Inferior parietal cortex (tissue), 1 donor: Measurements from ENCODE around the gene C2.

Source experiments
- DNase-seq: peaks from one replicate; pipeline ENCODE4 v3.0.0-alpha.2; 2016; ENCODE audit errors: extremely low spot score

The C2 gene

DNA sequence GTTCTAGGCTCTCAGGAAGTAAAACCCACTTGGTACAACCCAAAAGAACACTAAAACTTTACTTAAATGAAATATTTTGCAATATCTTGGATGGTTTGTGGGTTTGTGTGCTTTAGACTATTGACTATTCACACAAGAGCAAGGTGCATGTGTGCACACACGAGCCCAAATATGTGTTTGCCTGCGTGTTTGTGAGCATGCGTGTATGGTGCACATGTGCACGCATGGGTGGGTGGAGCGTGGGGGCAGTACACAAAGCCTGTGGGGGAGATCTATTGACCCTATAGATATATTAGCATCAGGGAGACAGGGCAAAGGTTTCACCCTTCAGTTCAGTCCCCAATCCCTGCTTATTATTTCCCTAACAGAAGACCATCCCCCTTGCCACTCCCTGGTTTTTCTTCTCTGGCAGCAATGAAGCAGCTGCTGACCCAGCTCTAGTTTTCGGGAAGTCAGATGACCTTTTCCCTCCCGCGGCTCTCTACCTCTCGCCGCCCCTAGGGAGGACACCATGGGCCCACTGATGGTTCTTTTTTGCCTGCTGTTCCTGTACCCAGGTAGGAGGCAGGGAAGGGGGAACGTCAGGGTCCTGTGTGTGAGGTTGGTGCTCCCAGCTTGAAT lies at the start of gene C2:
TSS of gene C2 (plus strand) at position 476 of the 621 bp plus-strand sequence. CDS start at position 512, 36 bp downstream.
- no peak for DNase-seq

DNA sequence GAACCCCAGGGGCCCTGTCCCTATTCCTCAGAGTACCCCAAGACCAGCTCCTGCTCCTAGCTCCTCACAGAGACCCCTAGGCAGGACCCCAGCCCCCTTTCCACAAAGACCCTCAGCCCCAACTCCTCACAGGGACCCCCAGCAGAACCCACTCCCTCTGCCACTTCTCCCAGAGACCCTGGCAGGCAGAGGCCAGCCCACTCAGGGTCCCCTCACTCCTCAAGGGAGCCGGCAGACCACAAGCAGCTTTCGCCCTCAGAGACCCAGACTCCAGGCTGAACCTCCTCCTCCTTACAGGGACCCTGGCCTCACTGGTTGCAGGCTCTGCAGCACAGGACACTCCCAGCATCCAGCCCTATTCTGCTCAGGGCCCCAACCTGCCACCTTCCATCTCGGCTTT lies 49.3 kb upstream of the C2 start:
- DNase-seq: no peak

DNA sequence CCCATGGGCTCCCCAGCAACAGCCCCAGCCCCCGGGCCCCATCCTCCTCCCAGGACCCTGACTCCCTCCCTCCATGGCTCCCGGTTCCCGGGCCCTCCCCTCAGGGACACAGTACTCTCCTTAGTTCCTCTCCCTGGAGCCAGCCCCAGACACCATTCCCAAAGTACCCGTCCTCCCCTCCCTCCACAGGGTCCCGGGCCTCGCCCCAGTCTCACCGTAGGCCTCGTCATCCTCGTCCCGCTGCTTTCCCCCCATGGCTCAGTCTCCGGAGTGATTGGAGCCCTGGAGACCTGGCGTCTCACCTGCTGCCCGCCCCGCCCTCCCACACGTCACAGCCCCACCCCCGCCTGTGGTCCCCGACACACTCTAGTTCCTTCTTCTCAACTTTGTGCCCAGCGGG lies 48.8 kb upstream of the C2 start, which contains the start of gene SLC44A4:
TSS of gene SLC44A4 (minus strand) at position 272 of the 400 bp plus-strand sequence. CDS start at position 255, 17 bp downstream.
- no peak for DNase-seq

DNA sequence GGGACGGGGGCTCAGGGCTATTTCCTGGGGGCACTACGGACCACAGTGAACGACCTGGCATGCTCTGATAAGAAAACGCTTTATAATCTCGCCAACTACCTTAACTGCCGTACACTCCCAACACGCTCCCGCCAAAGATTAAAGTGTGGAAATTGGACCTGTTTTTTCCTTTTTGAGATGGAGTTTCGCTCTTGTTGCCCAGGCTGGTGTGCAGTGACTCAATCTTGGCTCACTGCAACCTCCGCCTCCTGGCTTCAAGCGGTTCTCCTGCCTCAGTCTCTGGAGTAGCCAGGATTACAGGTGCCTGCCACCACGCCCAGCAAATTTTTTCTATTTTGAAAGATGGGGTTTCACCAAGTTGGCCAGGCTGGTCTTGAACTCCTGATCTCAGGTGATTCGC lies 48.4 kb upstream of the C2 start:
- no peak for DNase-seq

DNA sequence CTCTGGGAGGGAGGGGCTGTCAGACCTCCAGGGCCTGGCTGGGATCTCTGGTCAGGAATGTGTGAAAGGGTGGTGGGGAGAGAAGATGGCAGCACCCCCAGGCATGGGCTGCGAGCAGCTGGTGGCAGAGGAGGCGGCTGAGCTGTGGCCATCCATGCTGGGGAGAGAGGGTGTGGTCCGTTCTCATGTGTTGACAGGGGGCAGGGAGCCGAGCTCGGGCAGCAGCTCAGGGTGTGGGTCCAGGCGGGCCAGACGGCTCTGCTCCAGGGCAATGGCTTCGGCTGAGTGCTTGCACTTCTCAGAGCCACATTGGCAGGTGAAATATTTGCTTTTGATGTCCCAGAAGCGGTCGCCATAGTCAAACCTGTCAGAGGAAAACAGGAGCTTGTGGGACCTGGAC lies 47.6 kb upstream of the C2 start:
- no peak for DNase-seq

DNA sequence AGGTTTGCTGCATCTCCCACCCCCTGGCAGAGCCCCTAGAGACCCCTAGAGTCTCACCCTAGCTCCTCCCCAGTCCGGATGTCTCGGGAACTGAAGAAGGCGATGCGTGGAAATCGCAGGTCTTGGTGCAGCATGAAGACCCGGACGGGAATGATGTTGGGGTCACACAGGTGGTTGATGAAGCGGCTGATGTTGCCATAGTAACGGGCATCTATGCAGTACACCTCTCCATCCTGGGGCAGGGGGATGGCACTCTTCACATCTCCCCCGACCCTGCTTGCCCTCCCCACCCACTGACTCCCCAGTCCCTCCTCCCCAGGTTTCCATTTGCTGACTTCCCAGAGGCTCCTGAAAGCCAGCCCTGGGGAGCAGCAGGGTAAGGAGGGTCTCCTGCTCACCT lies 46.9 kb upstream of the C2 start:
- DNase-seq: no peak

DNA sequence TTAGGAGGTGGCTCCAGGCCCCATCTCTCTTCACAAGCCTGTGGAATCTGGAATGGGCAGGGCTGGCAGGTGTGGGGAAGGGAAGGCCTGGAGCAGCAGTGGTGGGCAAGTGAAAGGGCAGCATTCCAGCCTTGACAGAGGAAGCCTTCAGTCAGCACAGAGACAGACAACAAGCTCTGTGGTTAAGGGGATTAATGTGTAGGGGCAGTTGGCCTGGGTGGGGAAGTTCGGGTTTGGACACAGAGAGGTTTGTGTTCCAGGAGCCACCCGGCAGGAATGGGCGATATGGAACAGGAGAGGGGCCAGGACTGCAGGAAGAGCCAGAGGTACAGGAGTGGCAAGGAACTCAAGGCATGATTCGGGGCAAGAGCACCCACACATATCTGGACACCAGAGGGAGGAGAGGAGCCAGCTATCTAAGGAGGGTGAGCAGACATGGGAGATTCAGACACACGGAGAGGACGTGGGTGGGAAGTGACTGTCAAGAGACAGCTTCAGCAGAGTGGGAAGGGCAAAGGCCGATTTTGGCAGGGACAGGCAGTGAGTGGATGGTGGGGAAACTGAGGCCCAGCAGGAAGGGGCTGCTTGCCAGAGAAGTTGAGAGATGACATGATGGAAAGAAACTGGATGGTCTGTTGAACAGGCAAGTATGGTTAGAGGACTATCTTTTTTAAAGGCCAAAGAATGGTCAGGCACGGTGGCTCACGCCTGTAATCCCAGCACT lies 46.2 kb upstream of the C2 start:
- DNase-seq: no peak

DNA sequence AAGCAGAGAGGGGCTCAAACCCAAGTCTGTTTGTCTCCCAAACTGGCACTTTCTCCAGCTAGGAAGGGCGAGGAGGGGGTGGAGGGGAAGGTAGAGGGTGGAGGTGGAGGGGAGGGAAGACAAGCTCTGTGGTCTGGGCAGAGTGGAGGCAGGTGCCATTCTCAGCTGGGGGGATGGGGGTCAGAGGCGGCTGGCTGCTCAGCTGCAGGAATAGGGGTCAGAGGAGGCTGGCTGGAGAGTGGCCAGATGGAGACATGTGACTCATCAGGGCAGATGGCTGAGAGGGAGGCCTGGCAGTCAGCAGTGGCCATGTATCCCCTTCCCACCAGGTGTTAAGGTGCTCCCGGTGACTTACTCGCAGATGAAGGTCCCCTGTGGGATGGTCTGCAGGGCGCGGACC lies 45.2 kb upstream of the C2 start:
- no peak for DNase-seq

DNA sequence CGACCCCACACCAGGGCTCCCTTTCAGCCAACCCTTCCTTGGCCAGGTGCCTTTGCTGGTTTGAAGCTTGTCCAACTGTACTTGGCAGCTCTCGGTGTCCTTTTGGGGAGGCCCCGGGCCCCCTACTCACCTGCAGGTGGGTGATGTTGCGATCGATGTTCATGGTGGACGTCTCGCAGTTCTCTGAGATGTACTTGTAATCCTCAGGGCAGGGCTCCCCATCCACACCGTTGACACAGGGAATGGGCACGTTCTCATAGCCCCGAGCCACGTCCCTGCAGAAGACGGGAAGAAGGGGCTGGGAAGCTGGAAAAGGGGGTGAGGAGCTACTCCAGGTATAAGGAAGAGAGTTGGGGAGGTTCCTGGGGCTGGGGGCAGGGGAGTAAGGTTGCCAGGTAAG lies 43.8 kb upstream of the C2 start:
- DNase-seq: no peak

DNA sequence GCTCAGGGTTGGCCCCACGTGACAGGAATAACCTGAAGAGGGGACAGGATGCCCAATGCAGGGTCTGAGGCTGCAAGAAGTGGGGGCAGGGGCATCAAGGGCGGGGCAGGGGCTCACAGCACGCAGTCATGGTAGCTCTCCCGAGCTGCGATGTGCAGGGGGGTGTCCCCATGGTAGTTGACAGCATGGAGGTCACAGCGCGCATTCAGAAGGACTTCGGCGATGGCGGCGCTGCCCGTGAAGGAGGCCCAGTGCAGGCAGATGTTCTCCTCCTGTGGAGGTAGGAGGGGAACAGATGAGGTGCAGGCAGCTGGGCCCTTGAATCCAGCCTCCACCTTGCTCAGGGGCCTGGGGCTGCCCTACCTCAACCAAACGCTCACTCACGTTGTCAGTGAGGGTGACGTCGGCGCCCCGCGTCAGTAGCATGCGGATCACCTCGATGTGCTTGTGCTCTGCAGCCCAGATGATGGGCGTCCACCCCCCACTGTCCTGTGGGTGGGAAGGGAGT lies 42.9 kb upstream of the C2 start:
- no peak for DNase-seq

DNA sequence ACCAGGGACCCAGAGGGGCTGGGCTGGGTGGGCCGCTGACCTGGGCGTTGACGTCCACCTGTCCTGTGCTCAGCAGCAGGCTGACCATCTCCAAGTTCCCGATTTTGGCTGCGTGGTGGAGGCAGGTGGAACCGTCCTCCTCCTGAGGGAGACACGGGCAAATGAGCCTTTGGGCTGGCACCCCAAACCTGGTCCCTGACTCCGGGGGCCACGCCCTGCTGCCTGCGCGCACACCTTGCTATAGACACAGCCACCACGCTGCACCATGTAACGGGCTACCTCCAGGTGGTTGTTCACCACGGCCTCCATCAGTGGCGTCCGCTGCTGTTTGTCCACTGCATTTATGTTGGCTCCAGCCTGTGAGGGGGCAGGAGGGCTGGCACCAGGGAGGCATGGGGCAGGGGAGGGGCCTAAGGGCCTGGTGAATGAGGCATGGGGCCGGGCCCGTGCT lies 41.0 kb upstream of the C2 start:
- no peak for DNase-seq

DNA sequence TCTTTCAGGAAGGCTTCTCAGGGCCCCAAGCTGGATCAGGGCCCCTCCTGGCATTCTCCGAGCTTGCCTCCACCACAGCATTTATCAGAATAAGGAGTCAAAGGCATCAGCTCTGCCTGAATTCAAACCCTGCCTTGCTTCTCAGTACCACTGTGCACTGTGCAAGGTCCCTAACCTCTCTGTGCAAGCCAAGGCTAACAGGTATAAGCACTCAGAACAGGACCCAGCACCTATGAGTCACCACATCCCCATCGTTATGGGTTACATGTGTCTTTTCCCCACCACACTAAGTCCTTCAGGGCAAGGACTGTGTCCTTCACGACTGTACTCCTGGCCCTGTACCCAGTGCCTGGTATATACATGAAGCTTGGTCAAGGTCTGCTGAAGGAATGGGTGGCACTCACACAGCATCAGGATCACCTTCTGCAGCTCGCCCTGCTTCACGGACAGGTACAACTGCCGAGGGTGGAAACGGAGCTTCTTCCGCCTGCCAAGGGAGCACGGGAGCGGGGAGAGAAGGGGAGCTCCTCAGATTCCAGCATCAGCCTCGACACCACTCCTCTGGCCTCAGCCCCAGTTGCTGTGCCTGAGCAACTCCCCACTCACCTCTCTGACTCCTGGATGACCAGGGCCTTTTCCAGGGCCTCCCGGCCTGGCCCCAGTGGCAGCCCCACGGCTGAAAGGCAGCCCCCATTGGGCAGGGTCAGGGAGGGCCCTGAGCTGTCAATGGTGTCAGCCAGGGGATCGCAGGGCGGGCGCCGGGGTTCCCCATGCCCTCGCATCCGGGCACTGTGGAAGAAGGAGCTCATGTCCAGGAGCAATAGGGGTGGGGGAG lies 40.1 kb upstream of the C2 start:
- DNase-seq: no peak

DNA sequence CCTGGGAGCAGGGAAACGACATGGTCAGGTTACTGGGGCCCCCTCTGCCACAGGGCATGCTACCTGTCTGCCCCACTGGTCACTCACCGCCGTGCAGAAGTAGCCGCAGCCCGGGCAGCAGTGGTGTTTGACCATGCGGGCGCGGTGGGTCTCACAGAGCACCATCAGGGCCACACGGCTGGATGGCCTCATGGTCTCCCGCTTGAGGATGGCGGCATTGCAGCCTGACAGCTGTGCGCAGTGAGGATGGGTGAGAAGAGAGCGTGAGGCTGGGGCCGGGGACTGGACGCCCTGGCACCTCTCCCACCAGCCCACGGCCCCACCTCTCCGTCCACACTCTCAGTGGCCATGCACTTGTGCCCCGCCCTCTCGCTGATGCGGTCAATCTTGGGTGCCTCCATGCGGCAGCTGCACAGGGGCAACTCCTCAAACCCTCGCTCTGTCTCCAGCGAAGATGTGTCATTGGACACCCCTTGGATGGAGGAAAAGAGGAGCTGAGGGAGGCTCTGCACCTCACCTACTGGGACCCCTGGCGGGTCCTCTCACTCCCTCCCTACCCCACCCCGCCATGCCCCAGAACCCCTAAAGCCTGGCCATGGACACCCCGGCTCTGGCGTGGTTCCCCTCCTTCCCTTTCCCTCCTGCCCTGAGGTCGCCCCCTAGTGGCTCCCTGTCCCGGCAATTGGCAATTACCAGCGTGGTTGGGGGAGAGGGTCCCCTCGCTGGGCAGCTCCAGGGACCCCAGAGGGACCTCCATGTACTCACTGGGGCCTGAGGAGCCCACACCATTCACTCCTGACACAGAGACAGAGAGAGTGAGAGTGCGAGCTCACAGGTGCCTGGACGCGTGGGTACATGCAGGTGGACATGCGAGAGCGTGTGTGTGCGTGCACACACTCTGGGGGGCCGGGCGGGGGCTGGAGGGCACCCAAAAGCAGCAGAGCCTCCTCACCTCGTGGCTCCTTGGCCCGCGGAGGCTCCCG lies 39.0 kb upstream of the C2 start:
- peak; percentile 17 for DNase-seq

DNA sequence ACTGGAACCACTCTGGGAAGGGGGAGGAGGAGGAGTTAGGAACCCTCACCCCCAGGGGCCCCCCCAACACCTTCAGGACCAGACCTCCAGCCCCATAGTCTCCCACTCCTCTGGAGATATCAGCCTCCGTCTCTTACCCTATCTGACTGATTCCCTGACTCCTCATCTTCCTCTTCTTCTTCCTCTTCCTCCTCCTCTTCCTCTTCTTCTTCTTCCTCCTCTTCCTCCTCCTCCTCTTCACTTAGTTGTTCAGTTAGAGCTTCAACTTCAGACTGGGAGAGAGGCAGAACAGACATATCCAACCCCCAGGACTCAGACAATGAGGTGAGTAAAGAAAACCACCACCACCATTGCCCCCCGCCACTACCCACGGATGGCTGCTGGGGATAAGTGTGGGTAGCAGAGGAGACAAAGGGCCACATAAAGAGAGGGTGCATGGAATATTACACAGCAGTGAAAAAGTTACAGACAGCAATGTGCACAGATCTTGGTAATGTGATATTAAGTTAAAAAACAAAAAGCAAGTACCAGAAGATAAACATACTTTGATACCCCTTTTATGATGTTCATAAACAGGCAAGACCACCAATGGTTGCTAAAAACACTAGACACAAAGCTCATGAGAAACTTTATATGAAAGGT lies 38.1 kb upstream of the C2 start:
- DNase-seq: no peak

DNA sequence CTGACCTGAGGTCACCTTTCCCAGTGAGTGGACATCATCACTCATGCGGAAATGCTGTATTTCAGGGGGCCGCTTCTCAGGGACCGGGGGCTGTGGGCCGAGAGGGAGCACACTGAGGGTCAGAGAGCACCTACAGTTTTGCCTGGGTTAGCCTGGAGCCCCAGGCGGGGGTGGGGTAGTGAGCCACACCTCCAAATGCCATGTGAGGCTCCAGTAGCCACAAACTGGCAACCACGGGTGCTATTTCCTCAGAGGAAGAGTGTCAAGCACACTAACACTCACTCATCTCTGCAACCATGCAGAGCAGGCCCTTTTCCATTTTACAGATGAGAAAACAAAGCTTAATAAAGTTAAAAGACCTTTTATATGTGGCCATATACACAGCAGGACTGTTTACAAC lies 34.7 kb upstream of the C2 start:
- no peak for DNase-seq

DNA sequence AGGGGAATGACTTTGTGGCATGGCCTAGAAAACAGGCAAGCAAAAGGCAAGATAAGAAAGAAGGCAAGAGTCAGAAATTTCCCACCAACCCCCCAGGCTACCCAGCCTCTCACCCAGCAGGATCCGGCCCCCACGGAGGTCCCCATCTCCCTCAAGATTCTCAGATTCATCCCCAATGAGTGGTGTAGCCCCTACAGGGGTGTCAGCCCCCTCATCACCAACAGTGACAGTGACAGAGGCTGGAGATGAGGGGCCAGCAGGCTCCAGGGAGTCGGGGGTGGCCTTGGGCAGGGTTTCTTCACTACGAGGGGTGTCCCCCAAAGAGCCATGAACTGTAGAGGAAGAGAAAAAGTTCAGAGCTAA lies 31.0 kb upstream of the C2 start:
- DNase-seq: no peak

DNA sequence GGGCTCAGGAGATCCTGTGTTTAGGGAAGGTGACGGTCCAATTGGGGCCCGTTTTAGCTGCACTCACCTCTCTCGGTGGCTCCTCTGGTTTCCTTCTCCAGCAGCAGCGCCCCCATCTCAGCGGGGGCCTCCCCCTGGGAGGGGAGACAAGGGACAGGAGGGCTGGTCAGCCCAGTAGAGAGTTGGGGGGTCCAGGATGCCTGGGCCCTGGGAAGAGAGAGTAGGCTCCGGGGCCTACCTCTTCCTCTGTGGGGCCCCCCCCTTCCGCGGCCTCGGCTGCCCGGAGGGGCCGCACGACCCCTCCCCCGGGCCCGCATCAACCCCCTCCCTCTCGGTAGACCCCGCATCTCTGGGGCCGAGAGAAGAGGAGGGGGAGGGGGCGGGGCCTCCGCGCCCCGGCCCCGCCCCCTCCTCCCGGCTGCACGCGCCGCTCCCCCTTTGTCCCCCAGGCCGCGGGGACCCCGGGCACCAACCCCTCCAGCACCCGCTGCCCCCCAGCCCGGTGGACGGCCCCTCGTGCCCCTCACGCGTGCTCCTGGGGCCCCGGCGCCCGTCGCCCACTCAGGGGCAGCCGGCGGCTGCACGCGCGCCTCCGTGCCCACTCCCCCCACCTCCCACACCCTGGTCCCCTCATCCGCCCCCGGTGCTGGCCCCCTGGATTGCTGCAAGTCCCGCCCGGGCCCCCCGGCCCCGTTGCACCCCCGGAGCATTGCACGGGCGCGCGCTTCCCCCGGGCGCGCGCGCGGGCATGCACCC lies 30.5 kb upstream of the C2 start:
- DNase-seq: no peak

DNA sequence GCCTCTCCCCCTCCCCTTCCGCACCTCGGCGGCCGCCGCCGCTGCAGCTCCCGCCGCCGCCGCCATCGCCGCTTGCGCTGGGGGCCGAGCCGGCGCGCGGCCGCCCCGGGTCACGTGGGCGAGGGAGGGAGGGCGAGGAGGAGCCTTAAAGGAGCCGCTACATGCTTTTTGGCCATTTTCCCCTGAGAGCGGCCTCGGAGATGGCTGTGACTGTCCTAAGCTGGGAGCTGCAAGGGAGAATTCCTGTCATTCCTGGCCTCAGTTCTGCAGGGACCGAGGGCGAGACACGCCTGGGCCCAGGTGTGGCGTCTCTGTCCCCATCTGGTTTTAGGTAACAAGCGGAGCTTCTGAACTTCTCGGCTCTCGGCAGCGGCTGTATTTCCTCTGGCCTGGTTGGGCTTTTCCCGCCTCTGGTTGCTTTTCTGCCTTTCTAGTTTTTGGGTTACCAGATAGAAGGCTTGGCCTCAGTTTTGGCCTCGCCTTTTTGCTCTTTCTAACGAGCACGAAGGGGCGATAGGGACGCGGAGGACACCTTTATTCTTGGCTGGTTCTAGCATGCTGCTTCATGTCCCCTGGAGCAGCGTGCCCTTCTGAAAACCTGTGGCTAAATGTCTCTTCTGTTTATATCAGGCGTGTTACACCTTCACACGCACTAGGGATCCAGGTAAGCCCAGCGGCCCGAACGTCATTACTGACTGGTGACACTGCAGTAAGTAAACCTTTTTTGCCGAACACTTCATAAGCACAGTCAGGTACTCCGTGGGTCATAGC lies 29.7 kb upstream of the C2 start, which contains the start of gene EHMT2:
TSS of gene EHMT2 (minus strand) at position 87 of the 771 bp plus-strand sequence. CDS start at position 66, 21 bp downstream.
- peak; percentile 92 for DNase-seq

DNA sequence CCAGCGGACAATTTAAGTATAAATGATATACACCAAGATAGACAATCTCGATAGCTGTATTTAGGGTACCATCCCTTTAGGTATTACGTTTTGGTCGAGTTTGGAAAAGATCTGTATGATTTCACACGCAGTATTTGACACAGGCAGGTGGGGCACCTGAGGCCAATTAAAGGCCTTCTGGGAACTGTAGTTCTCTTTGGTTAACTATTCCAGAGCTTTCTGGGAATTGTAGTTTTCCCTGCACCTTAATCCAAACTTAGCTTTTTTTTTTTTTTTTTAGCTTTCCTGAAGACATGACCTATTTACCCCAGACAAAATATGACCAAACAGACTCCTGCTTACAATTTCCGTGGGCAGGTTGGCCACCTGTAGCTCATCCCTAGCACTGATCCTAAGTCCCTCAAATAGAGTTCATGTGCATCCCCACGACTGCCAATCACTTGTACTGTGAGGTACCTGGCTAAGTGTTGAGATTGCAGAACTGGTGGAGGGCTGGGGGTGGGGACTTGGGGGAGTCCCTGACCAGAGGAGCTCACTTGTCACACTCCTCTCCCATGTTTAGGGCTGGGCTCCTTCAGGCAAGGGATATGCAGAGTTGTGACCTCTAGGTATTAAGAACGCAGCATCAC lies 29.0 kb upstream of the C2 start:
- peak; percentile 76 for DNase-seq
